ENCODE data around the gene PTPRF.

PTPRF gene

DNA sequence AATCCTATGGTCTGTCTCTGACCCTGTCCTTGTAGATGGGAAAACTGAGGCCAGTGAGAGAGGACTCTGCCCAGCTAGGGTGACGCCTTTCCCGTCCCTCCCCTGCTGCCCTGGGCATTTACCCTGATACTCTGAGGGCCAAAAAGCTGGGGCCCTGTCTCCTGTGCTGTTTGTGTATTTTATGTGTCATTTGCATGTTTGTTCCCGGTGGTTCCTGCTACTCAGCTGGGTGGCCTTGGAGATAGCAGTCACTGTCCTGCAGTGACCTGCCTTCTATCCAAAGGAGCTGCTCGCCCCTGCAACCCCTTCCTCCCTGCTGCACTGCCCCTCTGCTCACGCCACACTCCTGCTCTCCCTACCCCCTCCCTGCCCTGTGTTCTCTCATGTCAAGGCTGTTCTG is 78.1 kb downstream of the PTPRF start:
- no peak for DNase-seq (ENCODE audit: low spot score)

DNA sequence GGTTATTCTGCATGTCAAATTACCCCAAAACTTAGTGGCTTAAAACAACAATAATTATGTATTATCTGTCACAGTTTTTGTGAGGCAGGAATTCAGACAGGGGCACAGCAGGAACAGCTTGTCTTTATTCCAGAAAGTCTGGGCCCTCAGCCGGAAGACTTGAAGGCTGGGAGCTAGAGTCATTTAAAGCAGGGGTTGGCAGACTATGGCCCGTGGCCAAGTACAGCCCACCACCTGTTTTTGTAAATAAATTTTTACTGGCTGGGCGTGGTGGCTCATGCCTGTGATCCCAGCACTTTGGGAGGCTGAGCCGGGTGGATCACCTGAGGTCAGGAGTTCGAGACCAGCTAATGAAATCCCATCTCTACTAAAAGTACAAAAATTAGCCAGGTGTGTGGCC is 79.7 kb downstream of the PTPRF start:
- no peak for DNase-seq (ENCODE audit: low spot score)

DNA sequence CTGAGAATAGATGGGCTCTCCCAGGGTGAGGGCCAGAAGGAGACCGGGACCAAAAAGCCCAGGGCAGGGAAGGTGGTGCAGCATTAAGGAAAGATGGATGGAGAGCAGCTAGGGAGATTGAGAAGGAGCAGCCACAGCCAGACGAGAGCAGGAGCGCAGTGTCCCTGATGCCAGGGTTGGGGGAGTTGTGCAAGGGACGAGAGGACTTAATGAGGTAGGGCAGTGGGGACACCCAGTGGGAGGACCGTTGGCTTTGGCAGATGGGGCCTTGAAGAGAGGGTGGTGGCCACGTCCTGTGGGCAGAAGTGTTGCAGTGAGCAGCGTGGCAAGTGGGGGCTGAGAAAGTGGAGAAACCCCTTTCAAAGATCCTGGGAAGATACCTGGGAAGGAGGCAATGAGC is 81.3 kb downstream of the PTPRF start:
- no peak for DNase-seq (ENCODE audit: low spot score)

GRCh38 chr1:43612406-43612805 is 81.7 kb downstream of the PTPRF start:
- DNase-seq (ENCODE audit: low spot score): no peak

- DNase-seq (ENCODE audit: low spot score): no peak
These were observed 82.6 kb downstream of the PTPRF start for GRCh38 chr1:43613075-43613942.

DNA sequence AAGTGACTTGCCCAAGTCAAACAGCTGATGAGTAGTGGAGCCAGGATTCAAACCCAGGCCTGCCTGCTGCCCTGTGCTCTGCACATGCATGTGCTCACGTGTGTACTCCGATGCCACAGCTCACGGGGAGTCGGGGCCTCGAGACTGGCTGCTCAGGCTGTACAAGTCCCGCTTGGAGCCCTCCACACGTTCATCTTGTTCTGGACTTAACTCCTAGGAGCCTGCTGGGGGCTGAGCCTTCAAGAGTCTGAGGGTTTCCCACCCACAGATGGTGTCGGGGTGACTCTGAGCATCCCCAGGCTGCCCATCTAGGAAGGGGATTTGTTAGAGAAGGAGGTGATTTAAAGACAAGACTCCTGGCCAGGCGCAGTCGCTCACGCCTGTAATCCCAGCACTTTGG is 83.5 kb downstream of the PTPRF start:
- DNase-seq (ENCODE audit: low spot score): no peak

DNA sequence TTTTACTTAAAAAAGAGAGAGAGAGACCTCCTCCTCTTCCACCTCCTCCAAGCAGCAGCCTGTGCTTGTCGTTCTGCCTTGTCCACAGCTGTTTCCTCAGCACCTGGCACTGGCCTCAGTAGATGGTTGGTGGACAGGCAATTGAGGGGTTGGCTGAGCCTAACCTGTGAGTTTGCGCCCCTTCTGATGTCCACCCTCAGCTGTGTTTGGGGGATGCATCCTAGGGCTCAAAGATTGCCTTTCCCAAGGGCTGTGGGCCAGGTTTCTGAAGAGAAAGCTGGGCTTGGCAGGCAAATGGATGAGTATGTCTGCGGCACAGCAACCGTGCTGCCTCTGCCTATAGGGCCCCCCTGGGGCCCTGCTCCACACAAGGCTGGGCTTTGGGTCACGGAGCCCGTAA is 84.2 kb downstream of the PTPRF start:
- no peak for DNase-seq (ENCODE audit: low spot score)

GRCh38 chr1:43616383-43616782 is 85.7 kb downstream of the PTPRF start:
- no peak for DNase-seq (ENCODE audit: low spot score)

DNA sequence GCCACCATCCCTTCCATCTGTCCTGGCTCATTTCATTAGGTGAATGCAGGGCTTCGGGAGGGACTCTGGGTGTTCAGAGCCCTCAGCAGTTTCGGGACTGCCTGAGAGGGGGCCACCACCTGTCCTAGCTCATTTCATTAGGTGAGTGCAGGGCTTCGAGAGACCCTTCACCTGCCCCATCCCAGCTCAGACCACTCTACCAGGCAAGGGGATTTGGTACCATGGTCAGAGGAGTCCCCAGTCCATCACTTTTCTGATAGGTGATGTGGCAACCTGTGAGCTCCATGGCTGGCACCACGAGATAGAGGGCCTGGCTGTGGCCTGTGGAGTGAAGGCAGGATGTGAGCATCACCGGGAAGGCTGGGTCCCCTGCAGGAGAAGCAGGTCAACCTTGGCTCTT is 86.3 kb downstream of the PTPRF start:
- no peak for DNase-seq (ENCODE audit: low spot score)

DNA sequence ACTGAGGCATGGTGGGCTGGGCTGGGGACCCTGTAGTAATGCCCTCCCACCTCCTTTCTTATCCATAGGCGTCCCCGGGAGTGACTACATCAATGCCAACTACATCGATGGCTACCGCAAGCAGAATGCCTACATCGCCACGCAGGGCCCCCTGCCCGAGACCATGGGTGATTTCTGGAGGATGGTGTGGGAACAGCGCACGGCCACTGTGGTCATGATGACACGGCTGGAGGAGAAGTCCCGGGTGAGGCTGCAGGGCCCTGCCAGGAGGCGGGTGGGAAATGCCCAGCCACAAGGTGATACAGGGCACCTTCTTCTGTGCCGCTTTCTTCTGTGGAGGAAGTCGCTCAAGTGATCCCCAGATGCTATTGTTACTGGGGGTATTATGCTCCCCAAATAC is 87.0 kb downstream of the PTPRF start:
- DNase-seq (ENCODE audit: low spot score): no peak

GRCh38 chr1:43618521-43619313 is 88.0 kb downstream of the PTPRF start:
- DNase-seq (ENCODE audit: low spot score): no peak

DNA sequence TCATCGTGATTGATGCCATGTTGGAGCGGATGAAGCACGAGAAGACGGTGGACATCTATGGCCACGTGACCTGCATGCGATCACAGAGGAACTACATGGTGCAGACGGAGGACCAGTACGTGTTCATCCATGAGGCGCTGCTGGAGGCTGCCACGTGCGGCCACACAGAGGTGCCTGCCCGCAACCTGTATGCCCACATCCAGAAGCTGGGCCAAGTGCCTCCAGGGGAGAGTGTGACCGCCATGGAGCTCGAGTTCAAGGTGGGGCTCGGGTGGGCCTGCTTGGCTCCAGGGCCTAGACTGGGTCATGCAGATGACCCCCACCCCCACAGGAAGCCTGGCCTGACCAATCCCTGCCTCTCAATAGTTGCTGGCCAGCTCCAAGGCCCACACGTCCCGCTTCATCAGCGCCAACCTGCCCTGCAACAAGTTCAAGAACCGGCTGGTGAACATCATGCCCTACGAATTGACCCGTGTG is 88.7 kb downstream of the PTPRF start:
- DNase-seq (ENCODE audit: low spot score): no peak

GRCh38 chr1:43619996-43620920 is 89.6 kb downstream of the PTPRF start:
- no peak for DNase-seq (ENCODE audit: low spot score)

GRCh38 chr1:43620956-43621355 is 90.3 kb downstream of the PTPRF start:
- DNase-seq (ENCODE audit: low spot score): no peak

GRCh38 chr1:43621386-43621785 is 90.7 kb downstream of the PTPRF start:
- no peak for DNase-seq (ENCODE audit: low spot score)

DNA sequence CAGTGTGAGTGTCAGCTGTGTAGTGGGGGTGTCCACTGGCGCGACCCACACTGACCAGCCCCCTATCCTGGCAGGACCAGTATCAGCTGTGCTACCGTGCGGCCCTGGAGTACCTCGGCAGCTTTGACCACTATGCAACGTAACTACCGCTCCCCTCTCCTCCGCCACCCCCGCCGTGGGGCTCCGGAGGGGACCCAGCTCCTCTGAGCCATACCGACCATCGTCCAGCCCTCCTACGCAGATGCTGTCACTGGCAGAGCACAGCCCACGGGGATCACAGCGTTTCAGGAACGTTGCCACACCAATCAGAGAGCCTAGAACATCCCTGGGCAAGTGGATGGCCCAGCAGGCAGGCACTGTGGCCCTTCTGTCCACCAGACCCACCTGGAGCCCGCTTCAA is 91.2 kb downstream of the PTPRF start:
- DNase-seq (ENCODE audit: low spot score): no peak

DNA sequence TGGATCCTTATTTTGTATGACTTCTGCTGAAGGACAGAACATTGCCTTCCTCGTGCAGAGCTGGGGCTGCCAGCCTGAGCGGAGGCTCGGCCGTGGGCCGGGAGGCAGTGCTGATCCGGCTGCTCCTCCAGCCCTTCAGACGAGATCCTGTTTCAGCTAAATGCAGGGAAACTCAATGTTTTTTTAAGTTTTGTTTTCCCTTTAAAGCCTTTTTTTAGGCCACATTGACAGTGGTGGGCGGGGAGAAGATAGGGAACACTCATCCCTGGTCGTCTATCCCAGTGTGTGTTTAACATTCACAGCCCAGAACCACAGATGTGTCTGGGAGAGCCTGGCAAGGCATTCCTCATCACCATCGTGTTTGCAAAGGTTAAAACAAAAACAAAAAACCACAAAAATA is 91.8 kb downstream of the PTPRF start:
- no peak for DNase-seq (ENCODE audit: low spot score)

GRCh38 chr1:43622901-43623780 is 92.5 kb downstream of the PTPRF start:
- no peak for DNase-seq (ENCODE audit: low spot score)

DNA sequence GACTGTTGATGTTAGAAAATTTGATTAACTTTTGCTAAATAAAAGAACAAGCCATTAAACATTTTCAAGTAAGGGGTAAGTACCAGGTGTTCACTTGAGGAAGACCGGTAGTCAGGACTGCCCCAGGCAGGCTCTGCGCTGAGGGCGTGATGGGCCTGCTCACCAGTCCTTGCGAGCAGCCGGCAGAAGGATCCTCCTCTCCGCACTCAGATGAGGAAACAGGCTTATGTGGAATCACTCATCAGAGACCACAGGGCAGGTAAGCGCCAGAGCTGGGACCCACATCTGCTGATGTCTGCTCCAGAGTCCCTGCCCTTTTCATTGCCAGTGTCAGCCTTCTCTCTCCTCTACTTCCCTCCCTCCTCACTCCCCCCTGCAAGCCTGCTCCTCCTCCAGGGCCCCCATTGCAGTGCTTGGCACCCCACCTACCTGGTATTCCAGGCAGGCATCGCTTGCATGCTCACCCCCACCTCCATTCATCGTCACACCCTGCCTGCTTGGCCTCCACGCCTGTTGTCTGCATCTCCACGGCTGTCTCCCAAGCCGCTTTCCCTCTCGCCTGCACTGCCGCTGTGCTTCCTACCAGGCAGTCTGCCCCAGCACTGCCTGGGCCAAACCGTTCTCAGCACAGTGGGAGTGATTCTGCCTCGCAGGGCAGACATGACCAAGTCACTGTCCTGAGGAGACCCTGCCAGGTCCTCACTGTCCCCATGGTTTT is 94.5 kb downstream of the PTPRF start:
- no peak for DNase-seq (ENCODE audit: low spot score)

DNA sequence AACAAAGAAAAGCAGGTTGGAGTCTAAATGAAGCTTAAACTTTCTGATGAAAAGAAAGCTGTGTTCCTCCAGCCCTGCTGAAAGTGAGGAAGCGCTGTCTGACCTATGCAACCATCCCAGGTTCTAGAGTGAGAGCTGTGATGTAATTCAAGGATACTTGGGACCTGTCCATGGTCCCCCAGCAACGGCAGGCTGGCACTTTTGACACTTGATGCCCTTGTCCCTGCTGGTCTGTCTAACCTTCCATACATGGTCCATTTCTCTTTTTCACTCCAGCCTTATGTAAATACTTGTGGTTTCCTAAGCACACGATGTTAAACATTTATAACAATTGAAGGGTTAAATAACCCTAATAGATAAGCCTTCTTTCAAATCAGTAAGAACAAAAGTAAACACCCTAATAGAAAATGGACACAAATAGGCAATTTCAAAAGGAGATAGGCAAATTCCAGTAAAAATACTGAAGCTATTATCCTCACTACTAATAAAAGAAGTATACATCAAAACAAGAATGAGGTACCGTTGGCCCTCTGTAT is 101.5 kb downstream of the PTPRF start:
- DNase-seq (ENCODE audit: low spot score): no peak

All from HuH-7.5 (cell line).